ENCODE data around the gene FAM20C.
"Not testable (repeated sequence)": the region's sequence is repeated elsewhere in the genome, so short reads cannot be mapped to it uniquely, and the experiment has no call there.

The FAM20C gene

DNA sequence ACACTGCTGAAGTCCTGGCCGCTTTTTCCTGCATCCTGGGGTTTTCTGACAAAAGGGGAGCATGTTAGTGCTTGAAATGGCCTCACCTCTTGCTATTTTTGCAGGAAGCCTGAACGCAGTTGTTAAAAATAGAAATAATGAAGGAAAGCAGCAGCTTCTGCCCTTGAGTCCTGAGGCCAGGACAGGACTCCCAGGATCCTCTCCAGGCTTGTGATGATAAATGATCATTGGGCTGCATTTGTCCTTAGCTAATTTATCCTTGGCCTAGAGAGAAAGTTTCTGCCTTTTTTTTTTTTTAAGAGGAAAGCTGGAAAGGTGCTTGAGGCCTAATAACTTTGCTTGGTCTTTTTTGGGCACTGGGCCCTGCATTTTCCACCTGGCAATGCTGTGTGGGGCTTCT is 17.7 kb upstream of the FAM20C start:
- DNase-seq (ENCODE audit: low spot score), result no peak

- DNase-seq (ENCODE audit: low spot score), result no peak
Measured at GRCh38 chr7:175955-176354, 16.4 kb upstream of the FAM20C start.

GRCh38 chr7:176381-176780 is 16.0 kb upstream of the FAM20C start:
- DNase-seq (ENCODE audit: low spot score), result no peak

GRCh38 chr7:176786-177459 is 15.4 kb upstream of the FAM20C start:
- DNase-seq (ENCODE audit: low spot score), result no peak

DNA sequence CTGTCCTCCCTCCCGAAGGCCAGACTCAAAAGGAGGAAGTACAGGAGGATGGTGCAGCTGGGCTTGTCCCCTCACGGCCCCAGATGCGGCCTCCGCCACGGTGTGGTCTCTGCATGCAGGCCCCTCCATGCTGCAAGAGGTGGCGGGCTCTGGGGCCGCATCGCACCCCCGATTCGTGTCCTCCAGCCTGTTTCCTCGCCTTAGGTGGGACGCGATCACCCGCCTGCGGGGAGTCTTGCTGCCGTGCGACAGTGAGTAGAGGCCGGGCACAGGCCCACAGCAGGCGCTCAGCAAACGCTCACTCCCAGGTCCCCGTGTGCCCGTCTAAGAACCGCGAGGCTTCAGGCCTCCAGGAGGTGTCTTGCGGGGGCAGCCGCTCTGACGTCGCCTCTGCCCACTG is 13.9 kb upstream of the FAM20C start:
- DNase-seq (ENCODE audit: low spot score), result no peak

DNA sequence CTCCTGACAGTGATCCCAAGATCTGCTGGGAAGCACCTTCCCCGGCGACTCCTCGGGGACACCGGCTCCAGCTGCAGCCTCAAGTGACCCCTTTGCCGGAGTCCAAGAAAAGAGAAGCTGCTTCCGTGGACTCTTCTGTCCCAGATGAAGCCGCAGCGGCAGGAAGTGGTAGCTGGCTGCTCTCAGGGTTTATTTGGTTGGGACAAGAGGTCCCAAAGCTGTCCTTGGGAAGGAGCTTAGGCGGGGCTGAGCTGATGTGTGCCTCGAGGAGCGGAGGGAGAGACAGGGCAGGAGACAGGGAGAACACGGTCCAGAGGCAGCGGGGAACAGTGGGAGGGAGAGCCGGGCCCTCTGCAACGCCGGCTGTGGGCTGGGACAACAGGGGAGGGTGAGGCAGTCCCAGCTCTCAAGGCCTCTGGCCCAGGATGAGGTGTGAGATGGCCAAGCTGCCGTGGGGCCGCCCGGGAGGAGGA is 13.1 kb upstream of the FAM20C start:
- DNase-seq (ENCODE audit: low spot score), result no peak

- no peak for DNase-seq (ENCODE audit: low spot score)
Measured at GRCh38 chr7:179948-180694, 12.2 kb upstream of the FAM20C start.

DNA sequence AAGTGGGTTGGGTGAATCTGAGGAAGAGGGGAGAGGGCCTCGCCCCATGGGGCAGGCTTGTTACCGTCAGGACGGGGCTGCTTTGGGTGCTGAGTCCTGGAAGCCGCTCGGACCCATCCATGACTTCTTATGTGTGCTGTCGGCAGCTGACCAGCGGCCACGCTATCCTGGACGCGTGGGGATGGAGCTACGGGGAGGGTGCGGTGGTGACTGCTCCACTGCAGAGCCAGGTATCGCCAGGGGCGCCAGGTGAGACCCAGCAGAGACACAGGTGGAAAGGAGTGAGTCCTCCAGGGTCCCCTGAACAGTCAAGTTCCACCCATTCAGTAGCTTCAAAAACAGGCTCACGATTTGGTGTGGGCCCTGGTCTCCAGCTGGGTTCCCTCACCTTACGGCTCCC is 10.6 kb upstream of the FAM20C start:
- DNase-seq (ENCODE audit: low spot score), result no peak

GRCh38 chr7:182502-182901 is 9.9 kb upstream of the FAM20C start:
- not testable (repeated sequence) for DNase-seq (ENCODE audit: low spot score)

GRCh38 chr7:183496-184292 is 8.7 kb upstream of the FAM20C start:
- DNase-seq (ENCODE audit: low spot score), result no peak

- no peak for DNase-seq (ENCODE audit: low spot score)
Measured at GRCh38 chr7:184294-185264, 7.8 kb upstream of the FAM20C start.

GRCh38 chr7:186516-187113 is 5.8 kb upstream of the FAM20C start:
- no peak for DNase-seq (ENCODE audit: low spot score)

DNA sequence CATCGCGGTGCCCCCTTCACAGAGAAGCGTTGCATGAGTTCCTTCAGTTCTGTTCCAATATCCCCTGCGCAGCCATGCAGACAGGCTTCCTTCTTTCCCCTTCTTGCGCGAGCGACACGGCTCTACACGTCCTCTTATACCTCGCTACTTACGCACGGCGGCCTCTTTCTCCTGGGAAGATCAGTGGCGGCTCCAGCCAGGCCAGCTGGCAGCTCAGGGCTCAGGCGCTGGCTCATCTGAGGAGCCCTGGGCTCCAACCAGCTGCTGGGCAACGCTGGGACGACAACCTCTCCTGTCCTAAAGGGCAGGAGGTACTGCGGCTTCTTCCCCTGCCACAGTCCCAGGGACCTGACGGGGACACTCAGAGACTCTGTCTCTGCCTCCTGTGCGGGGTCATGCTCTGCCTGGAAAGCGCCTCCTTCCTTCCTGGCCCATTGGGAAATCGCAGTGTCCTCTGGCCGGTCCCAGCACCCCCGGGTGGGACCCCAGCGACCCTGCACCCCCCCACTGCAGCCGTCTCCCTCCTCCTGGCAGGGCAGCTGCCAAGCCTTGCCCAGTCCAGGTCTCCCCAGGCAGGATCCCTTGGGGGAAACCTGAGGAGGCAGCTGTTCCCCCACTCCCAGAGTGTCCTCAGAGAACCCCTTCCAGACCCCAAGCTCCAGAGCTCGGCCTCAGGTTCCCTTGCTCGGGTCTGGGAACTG is 5.0 kb upstream of the FAM20C start:
- DNase-seq (ENCODE audit: low spot score), result no peak

- no peak for DNase-seq (ENCODE audit: low spot score)
Measured at GRCh38 chr7:188174-188573, 4.2 kb upstream of the FAM20C start.

DNA sequence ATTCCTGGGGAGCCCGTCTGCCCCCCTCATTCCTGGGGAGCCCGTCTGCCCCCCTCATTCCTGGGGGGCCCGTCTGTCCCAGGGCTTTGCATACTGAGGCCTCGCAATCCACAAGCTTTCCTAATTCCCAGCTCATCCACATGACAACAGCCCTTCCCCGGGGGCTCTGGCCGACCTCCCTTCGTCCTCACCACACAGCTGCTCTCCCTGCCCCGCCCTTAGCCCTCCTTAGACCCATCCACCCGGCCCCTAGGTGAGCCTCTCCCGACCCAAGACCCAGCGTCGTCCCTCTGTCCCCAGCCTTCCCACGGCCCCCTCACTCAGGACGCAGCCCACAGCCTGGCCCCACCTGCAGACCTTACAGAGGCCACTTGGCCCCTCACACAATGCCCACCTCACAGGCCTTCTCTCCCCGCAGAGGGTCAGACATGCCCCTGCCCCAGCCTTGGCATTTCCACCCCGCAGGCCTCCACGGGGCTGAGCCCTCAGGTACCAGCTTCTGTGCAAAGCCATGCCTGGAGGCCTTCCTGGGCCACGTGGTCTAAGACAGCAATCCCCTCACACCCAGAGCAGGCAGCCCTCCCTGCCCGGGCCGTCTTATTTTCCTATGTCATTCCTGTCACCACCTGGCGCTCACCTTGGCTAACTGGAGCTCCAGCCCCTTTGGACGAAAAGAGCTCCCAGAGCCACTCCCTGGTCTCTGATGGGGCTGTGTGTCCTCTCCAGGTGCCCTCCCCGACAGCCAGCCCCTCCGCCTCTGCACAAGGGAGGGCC is 3.5 kb upstream of the FAM20C start:
- DNase-seq (ENCODE audit: low spot score), result no peak

- DNase-seq (ENCODE audit: low spot score), result no peak
Measured at GRCh38 chr7:189719-190118, 2.7 kb upstream of the FAM20C start.

- no peak for DNase-seq (ENCODE audit: low spot score)
Measured at GRCh38 chr7:190196-190595, 2.2 kb upstream of the FAM20C start.

DNA sequence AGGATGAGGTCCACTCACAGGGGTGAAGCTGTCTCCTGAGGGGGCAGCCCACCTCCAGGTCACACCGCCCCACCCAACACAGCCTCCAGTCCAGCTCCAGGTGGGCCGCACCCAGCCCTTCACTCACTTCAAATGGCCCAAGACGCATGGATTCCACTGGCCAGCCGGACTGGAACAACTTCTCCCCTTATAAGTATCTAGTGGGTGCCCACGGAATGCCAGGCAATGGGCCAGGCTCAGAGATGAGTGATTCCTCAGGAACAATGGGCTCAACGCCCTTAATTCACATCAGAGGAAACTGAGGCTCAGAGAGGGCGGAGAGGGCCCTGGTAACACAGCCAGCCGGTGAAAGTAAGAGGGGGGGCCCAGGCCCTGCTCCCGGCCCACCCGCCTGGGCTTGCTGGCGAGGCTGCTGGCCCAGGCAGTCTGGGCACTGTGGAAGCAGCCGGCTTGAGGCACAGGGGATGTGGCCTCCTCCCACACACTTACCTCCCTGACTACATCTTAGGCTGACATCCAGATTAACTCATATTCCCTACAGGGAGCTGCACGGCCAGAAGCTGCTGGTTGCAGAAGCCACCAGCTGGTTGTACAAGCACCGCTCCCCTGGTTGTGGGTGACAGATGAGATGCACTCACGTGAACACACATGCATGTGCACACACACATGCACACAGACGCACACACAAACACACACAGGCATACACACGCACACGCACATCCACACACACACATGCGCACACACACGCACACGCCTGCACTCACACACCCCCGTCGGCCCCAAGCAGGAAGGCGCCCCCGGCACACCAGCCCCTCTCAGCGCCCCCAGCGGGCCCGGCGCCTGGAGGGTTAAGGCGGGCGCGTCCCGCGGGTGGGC is 1.0 kb upstream of the FAM20C start:
- DNase-seq (ENCODE audit: low spot score), result no peak
